DMS53 treated with DMSO at 0.1 percent for 48 hours (cell line): ENCODE measurements around the gene GP5.

Experiments used
- DNase-seq: peaks from one replicate; lab custom pipeline; 2025; ENCODE audit not compliant: unreplicated experiment; lab: John Stamatoyannopoulos, UW

The GP5 gene

GRCh38 chr3:194399166-194399565 is at the start of gene GP5:
Gene GP5, minus strand, starts transcription at chr3:194399266. Its CDS starts 984 bp downstream, at chr3:194398282.
- no peak for DNase-seq

- no peak for DNase-seq
These were observed 48.6 kb upstream of the GP5 start for GRCh38 chr3:194447657-194448056.

- peak; percentile 59 for DNase-seq
These were observed 48.1 kb upstream of the GP5 start for GRCh38 chr3:194447161-194447560.

GRCh38 chr3:194446754-194447153 is 47.7 kb upstream of the GP5 start:
- peak; percentile 41 for DNase-seq

- peak; percentile 75 for DNase-seq
These were observed 47.1 kb upstream of the GP5 start for GRCh38 chr3:194446172-194446571.

- no peak for DNase-seq
These were observed 44.8 kb upstream of the GP5 start for GRCh38 chr3:194443901-194444300.

- DNase-seq: peak; percentile 16
These were observed 41.7 kb upstream of the GP5 start for GRCh38 chr3:194440756-194441155.

GRCh38 chr3:194439881-194440550 is 41.0 kb upstream of the GP5 start:
- DNase-seq: peak; percentile 81

- DNase-seq: no peak
These were observed 35.4 kb upstream of the GP5 start for GRCh38 chr3:194434503-194434902.

GRCh38 chr3:194431554-194431953 is 32.5 kb upstream of the GP5 start:
- no peak for DNase-seq

- DNase-seq: no peak
These were observed 26.3 kb upstream of the GP5 start for GRCh38 chr3:194425399-194425798.

GRCh38 chr3:194424953-194425352 is 25.9 kb upstream of the GP5 start:
- DNase-seq: no peak

- no peak for DNase-seq
These were observed 25.3 kb upstream of the GP5 start for GRCh38 chr3:194424373-194424772.

GRCh38 chr3:194423317-194423716 is 24.3 kb upstream of the GP5 start:
- peak; percentile 7 for DNase-seq

- no peak for DNase-seq
These were observed 23.1 kb upstream of the GP5 start for GRCh38 chr3:194422188-194422587.

- DNase-seq: no peak
These were observed 19.6 kb upstream of the GP5 start for GRCh38 chr3:194418671-194419070.

GRCh38 chr3:194407423-194407822 is 8.4 kb upstream of the GP5 start:
- DNase-seq: peak; percentile 46

- DNase-seq: no peak
These were observed 6.7 kb upstream of the GP5 start for GRCh38 chr3:194405766-194406165.

- peak; percentile 30 for DNase-seq
These were observed 5.5 kb upstream of the GP5 start for GRCh38 chr3:194404365-194405140.

- DNase-seq: no peak
These were observed 2.8 kb upstream of the GP5 start for GRCh38 chr3:194401868-194402329.

GRCh38 chr3:194401346-194401745 is 2.3 kb upstream of the GP5 start:
- DNase-seq: no peak

- DNase-seq: peak; percentile 8
These were observed 877 bp upstream of the GP5 start for GRCh38 chr3:194399874-194400411.
